ENCODE data around the gene RUSF1.
"Not testable (repeated sequence)": the region's sequence is repeated elsewhere in the genome, so short reads cannot be mapped to it uniquely, and the experiment has no call there.

RUSF1 gene

DNA sequence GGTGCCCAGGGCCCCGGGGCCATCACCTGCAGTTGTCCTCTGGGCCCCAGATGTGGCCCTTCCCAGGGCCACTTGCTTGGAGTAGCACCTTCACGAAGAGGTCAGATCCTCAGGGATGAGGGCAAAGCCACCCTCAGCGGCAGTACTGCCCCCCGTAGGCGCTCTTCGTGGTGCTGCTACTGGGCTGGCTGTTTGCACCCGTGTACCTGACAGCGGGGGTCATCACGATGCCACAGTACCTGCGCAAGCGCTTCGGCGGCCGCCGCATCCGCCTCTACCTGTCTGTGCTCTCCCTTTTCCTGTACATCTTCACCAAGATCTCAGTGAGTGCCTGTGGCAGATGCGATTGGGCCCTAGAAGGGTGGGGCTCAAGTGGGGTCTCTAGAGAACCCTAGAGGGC is 22.6 kb downstream of the RUSF1 start:
- DNase-seq: no peak

DNA sequence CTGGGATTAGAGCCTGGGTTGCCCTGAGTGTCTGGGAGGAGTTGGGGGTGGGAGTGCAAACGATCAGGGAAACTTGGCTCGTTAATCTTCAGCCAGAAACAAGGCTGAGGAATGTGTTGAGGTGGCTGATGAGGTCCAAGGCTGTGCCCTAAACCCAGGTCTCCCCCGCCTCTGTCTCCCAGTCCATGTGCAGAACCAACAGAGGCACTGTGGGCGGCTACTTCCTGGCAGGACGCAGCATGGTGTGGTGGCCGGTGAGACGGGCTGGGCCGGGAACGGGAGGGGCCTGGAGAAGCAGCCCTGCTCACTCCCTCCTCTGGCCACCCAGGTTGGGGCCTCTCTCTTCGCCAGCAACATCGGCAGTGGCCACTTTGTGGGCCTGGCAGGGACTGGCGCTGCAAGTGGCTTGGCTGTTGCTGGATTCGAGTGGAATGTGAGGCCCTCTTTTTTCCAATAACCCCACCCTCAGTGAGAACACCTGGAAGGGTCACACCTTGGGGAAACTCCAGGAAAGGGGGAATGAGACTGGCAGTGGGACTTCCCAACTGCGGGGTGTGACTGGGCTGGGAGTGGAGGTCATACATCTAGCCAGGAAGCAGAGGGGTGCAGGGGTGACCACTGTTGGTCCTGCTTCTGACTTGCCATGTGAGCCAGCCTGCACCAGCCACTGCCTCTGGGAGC is 23.6 kb downstream of the RUSF1 start:
- DNase-seq: no peak

DNA sequence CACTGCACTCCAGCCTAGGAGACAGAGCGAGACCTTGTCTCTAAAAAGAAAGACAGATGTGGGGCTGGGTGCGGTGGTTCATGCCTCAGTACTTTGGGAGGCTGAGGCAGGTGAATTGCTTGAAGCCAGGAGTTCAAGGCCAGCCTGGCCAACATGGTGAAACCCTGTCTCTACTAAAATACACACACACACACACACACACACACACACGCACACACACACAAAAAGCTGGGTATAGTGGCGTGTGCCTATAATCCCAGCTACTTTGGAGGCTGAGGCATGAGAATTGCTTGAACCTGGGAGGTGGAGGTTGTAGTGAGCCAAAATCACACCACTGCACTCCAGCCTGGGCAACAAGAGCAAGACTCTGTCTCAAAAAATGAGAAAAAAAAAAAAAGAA is 24.1 kb downstream of the RUSF1 start:
- DNase-seq: not testable (repeated sequence)

DNA sequence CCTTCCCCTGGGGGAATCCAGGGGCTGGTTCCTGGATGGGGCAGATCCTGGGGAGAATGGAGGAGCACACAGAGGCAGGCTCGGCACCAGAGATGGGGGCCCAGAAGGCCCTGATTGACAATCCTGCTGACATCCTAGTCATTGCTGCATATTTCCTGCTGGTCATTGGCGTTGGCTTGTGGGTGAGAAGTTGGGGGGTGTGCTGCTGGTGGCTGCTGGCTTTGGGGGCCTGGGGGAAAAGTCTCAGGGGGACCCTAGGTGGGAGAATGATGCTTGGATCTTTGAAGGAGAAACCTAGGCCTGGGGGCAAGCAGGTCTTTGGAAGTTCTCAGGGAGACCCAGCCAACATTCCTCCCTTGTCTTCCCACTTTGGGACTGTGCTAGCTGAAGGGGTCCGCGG is 25.1 kb downstream of the RUSF1 start, which contains the start of gene SLC5A2:
TSS of gene SLC5A2 (plus strand) at position 43 of the 400 bp plus-strand sequence. CDS start at position 57, 14 bp downstream.
- no peak for DNase-seq

DNA sequence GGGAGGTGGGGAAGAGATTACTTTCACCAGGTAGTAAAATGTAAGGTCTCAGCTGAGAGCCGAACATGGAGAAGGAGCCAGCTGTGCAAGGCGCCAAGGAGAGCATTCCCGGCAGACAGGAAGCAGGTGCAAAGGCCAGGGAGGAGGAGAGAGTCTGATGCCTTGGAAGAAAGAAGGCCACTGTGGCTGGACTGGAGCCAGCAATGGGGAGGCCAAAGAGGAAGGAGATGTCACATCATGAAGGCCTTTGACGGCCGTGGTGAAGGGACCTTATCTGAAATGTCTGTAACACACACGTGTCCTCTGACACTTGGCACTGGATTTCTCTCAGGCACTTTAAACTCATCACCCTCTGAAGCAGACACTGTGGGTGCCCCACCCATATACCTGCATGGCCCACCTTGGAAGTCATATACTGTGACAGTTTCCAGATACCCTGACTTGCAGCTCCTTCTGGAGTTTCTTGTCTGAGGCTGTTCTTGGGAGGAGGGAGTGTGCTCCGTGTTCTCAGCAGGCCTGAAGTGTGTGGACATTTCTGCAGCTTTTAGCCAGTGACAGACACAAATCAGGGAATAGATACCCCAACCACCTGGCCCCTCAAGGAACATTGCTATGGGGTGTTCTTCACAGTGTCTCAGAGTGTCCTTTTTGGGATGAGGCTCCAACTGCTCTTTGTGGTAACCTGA is 27.2 kb downstream of the RUSF1 start:
- DNase-seq: peak; percentile 6

DNA sequence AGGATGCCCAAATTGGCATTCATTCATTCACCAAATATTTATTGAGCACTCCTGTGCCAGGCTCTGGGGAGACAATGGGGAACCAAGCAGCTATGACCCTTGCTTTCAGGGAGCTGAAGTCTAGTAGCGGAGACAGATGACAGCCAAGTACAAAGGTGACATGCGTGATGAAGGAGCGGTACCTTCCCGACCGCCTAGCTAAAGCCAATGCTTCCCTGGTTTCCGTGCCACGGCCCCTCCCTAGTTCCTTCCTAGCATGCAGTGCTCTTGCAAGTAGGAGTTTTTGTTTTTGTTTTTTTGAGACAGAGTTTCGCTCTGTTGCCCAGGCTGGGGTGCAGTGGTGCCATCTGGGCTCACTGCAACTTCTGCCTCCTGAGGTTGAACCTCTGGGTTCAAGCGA is 28.4 kb downstream of the RUSF1 start:
- DNase-seq: no peak

DNA sequence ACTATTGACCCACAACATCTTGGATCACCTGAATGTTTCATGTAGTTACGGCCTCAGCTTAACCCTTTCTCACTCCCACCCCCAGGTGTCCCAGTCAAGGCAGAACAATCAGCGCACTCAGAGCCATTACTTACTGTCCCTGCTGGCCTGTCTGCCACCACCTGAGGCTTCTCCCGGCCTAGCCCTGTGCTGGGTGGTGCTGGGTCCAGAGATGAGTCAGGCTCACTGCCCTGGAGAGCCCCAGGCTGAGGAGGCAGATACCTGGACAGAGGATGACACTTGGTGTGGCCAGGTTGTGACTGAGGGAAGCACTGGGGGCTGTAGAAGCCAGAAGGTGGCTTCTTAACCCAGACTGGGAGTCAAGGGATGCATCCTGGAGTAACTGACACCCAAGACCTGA is 29.2 kb downstream of the RUSF1 start:
- no peak for DNase-seq

DNA sequence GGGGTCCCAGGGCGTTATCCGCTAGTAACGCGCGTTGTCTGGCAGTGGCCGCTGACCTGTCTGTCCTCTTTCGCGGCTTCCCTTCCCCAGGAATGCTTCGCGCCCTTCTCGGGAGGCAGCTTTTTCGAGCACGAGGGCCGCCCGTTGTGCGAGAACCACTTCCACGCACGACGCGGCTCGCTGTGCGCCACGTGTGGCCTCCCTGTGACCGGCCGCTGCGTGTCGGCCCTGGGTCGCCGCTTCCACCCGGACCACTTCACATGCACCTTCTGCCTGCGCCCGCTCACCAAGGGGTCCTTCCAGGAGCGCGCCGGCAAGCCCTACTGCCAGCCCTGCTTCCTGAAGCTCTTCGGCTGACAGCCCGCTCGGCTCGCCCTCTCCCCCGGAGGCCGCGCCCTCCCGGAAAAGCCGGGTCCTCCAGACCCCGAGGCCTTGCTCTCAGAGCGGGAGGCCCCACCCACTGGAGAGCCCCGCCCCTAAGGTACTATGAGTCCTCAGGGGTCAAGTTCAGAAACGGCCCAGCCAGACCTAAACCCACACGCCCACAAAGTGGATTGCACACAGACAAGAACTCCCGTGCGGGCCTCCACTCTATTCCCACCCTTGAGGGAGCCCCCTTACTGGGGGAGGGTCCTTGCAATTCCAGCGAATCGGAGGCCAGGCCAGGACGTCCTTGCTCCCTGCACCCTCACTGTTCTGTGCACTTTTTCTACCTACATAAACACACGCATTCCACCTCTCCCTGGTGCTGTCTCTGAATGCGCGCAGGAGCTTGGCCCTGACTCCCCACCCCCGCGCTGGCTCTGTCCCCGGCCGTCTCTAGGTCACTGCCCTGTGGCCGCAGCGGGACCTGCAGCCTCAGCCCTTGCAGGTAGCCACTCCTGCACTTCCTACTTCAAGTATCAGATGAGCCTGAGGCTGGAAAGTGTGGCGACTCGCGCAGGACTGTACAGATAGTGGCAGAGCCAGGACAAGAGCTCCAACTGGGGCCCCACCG is 30.7 kb downstream of the RUSF1 start:
- DNase-seq: peak; percentile 56

DNA sequence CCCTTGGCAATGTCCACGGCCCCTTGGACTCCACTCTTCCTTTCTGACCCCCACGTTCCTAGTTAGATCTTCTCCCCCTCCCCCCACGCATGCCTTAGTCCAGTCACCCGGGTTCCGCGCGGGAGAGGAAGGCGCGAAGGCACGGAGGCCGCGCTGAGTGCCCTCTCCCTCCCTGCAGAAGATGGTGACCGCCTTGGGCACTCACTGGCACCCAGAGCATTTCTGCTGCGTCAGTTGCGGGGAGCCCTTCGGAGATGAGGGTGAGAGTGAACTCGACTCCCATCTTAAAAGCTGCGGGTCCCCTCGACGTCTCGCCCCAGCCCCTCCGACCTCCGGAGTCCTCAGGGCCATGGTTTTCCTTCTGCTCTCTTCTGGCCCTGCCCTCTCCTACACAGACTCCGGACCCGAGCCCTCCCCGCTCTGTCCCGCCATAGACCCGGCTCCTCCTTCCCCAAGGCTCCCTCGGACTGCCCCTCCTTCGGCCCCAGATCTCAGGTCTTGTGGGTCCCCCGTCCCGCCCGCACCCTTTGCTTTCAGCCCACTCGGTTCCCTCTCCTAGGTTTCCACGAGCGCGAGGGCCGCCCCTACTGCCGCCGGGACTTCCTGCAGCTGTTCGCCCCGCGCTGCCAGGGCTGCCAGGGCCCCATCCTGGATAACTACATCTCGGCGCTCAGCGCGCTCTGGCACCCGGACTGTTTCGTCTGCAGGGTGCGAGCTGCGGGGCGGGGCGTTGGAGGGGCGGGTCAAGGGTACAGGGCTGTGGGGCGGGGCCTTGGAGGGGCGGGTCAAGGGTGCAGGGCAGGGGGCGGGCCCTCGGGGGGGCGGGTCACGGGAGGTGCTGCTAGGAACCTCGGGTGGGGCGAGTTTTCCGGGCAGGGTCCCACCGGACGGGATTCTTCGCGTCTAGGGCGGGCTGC is 31.6 kb downstream of the RUSF1 start:
- peak; percentile 43 for DNase-seq

DNA sequence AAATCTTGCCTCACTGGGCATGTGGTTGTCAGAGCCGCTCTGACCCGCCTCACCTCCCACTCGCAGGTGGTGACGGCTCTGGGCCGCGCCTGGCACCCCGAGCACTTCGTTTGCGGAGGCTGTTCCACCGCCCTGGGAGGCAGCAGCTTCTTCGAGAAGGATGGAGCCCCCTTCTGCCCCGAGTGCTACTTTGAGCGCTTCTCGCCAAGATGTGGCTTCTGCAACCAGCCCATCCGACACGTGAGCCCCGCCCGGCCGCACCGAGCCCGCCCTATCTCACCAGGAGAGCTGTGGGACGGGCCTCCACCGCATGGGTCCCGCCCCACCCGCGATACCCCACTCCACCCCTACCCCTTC is 32.3 kb downstream of the RUSF1 start:
- DNase-seq: no peak

DNA sequence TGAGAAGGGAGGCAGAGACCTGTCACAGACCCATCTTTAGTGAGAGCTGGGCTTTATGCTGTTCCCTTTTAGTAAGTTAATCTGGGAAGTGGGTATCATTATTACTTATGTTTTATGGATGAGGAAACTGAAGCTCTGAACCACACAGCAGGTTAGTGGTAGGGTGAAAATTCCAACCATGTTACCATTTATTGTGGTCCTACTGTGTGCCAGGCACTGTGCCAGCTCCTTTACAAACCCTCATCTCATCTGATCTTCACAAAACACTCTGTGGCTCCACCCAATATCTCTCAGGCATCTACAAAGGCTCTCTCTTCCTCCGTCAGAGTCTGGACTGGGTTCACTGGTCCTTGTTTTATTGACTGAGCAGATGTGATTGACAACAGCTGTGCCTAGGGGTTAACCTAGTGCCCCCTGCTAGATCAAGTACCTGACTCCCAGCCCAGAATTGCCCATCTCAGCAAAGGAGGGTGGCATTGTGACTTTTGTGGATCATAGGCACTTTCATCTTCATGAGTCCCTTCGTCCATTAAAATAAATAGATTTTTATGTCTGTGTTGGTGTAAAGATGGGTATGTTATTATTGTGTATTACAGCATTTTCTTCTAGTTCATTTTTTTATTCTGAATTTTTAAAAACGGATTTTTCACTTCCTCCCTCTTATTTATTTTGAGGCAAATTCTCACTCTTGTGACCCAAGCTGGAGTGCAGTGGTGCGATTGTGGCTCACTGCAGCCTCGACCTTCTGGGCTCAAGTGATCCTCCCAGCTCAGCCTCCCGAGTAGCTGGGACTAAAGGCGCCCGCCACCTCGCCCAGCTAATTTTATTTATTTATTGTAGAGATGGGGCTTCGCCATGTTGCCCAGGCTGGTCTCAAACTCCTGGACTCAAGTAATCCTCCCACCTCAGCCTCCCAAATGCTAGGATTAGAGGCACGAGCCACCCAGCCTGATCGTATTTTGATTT is 33.1 kb downstream of the RUSF1 start:
- no peak for DNase-seq

DNA sequence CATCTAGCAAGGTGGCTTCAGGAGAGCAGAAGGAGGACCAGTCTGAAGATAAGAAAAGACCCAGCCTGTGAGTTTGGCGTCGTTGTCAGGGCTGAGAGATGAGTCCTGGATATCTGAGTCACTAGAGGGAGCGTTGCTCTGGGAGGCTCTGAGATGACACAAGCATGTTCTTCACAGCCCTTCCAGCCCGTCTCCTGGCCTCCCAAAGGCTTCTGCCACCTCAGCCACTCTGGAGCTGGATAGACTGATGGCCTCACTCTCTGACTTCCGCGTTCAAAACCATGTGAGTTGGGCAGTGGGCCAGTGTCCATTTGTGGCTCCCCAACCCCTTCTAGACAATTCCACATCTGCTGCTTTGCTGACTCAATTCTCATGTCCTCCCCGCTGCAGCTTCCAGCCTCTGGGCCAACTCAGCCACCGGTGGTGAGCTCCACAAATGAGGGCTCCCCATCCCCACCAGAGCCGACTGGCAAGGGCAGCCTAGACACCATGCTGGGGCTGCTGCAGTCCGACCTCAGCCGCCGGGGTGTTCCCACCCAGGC is 33.9 kb downstream of the RUSF1 start:
- DNase-seq: no peak

DNA sequence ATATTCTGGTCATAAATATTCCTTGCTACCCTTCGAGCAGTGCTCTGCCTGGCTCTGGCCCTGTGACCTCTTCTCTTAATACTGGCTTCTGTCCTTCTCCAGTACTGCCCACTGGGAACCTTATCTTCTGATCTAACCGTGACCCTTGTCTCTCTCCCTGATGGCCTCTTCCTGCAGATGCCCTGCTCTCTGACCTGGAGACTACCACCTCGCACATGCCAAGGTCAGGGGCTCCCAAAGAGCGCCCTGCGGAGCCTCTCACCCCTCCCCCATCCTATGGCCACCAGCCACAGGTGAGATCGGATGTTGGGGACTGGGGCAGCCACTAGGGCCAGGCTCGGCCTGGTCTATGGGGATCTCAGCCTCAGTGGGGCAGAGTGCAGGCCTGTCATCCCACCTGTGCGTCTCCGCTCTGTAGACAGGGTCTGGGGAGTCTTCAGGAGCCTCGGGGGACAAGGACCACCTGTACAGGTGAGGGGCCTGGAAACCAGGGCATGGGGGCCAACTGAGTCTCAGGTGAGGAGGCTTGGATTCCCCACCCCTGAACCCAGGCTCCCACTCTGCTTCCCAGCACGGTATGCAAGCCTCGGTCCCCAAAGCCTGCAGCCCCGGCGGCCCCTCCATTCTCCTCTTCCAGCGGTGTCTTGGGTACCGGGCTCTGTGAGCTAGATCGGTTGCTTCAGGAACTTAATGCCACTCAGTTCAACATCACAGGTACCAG is 34.8 kb downstream of the RUSF1 start:
- no peak for DNase-seq

DNA sequence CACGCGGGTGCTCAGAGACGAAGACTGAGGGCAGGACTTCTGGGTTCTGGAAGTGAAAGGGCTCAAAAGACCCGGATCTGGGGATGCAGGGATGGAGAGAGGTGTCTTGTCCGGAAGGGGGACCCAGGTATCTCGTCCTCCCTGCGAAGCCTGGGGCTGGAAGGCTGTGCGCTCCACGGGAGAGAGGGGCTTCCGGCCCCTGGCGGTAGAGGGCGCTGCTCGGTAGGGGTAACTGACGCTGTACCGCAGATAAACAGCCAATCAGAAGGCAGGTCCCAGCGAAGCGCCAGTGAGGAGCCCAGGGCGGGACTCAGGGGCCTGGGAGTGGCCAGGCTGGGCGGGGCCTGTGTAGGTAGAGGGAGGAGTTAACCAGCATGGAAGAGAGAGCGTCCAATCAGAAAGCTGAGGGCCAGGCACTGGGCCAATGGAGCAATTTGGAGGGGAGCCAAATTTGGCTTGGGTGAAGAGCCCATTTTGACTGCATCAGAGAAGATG is 35.4 kb downstream of the RUSF1 start:
- no peak for DNase-seq

DNA sequence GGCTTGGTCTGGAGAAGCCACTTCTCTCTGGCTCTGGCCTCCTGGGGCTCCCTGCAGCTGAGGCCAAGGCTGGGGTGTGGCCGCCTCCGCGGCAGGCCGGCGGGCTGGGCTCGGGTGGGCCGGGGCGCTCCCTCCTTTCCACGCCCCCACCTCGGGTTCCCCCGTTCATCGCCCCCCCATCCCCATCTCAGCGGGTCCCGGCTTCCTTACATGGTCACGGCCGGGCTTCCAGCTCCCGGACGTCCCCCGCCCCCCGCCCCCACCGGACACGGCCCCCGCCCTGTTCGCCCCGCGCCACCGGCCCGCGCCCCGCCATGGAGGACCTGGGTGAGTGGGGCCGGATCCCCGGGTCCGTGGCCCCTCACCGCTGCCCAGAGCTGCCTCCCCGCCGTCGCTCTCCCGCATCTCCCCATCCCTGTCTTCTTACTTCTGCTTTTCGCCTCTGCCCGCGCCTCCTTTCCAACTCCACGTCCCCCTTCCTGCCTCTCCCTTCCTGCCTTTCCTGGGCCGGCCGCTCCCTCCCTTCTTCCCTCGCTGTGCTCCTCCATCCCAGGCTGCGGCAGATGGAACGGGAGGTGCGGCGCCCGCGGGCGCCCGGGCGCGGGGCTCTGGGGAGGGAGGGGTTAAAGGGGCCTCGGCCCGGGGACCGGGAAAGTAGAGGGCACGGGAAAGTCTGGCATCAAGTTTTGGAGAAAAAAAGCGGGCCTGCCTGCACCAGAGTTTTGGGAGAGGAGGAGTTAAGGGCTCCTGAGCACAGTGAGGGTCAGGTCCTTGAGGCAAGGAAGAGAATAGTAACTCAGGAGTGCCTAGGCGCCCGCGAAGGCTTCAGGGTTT is 36.1 kb downstream of the RUSF1 start, which contains the start of gene TGFB1I1:
TSS of gene TGFB1I1 (plus strand) at position 278 of the 834 bp plus-strand sequence. CDS start at position 315, 37 bp downstream.
- DNase-seq: no peak

DNA sequence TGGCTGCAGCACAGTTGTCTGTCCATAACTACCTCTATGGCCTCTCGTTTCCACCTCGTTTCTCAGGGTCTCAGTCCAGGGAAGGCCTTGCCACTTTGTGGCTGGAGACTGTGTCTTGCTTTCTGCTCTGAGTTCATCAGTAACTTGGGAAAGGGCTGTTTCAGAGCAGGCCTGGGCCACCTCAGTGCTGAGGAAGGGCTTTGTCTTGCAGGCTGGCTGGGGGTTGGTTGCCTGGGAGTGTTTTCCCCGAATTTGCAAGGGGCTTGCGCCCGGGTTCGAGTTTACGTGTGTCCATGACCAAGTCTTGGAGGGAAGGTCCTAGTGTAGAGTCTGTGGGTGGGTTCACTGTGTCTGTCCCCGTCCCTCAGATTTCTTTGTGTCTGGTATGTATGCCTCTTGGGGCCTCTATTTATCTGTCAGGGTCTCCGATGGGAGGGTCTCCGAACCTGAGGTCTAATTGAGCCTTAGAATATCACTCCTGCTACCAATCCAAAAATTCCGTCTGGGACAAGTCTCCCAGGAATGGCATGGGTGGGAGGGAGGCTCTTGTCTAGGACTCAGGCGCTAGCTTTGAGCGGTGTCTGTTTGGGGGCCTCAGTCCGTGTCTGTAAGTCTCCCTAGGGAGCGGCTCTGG is 36.8 kb downstream of the RUSF1 start:
- DNase-seq: no peak

DNA sequence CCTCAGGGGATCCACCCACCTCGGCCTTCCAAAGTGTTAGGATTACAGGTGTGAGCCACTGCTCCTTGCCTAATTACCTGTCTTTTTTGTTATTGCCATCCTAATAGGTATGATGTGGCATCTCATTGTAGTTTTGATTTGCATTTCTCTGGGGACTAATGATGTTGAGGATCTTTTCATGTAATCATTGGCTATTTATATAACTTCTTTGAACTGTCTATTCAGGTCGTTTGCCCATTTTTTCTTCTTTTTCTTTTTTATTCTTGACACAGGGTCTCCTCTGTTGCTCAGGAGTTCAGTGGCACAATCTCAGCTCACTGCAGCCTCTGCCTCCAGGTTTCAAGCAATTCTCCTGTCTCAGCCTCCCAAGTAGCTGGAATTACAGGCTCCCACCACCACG is 37.6 kb downstream of the RUSF1 start:
- no peak for DNase-seq

DNA sequence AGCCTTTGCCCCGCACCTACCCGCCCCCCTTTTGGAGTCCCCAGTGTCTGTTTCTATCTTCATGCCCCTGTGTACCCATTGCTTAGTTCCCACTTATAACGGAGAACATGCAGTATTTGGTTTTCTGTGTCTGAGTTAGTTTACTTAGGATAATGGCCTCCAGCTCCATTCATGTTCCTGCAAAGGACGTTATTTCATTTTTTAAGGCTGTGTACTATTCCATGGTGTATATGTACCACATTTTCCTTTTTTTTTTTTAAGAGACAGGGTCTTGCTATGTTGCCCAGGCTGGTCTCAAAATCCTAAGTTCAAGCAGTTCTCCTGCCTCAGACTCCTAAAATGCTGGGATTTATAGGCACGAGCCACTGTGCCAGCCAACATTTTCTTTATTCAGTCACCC is 40.3 kb downstream of the RUSF1 start:
- DNase-seq: no peak
